Natural killer cell (primary cell): ENCODE results near the gene MCM7. TPM values are rescaled to one million over a fixed set of nuclear protein-coding genes. Genes with fewer than 3 reads are reported as not detected.

Experiments
- ATAC-seq, 3 donors: fragments of 150-1000 bp in 2 of 3; fragments of 200-7000 bp in 1 of 3; cut with Tn5 transposase; 1 replicate in 1 of 3; 2 replicates in 2 of 3; pipeline ENCODE4 v1.10.0; 2021; ENCODE audit warnings: mild to moderate bottlenecking in 2 of 3, moderate library complexity in 2 of 3
- DNase-seq, 2 donors: peaks; one replicate each; pipeline versions ENCODE4 v3.0.0 to v3.0.0-alpha.2; 2013 to 2021; ENCODE audit warnings: mixed read lengths in 1 of 2
- H3K27ac ChIP-seq: one replicate; pipeline ENCODE4 v1.5.1; 2013; ENCODE audit warnings: mild to moderate bottlenecking, low read length
- H3K27me3 ChIP-seq: one replicate; pipeline ENCODE4 v1.6.1; 2013; ENCODE audit warnings: low read length; ENCODE audit not compliant: control insufficient read depth, insufficient read depth
- H3K36me3 ChIP-seq: one replicate; pipeline ENCODE4 v1.6.1; 2013; ENCODE audit warnings: low read length; ENCODE audit not compliant: control insufficient read depth, insufficient read depth
- H3K4me1 ChIP-seq: one replicate; pipeline ENCODE4 v1.6.1; 2013; ENCODE audit warnings: low read length; ENCODE audit not compliant: control insufficient read depth, insufficient read depth
- H3K4me3 ChIP-seq: one replicate; pipeline ENCODE4 v1.5.1; 2013; ENCODE audit warnings: low read length
- H3K9me3 ChIP-seq: one replicate; pipeline ENCODE4 v1.6.1; 2013; ENCODE audit warnings: low read length; ENCODE audit not compliant: control insufficient read depth, insufficient read depth
- H3K27ac Mint-ChIP-seq, 2 donors: one replicate each; pipeline ENCODE4 v1.8.0; 2022; ENCODE audit warnings: mild to moderate bottlenecking in 2 of 2, mixed read lengths in 2 of 2, moderate library complexity in 1 of 2
- H3K27me3 Mint-ChIP-seq, 2 donors: one replicate each; pipeline ENCODE4 v1.8.0; 2022; ENCODE audit warnings: low read depth in 2 of 2, mixed read lengths in 2 of 2
- H3K36me3 Mint-ChIP-seq: one replicate; pipeline ENCODE4 v1.8.0; 2022; ENCODE audit warnings: mixed read lengths
- H3K4me1 Mint-ChIP-seq, 2 donors: one replicate each; pipeline ENCODE4 v1.8.0; 2022; ENCODE audit warnings: mixed read lengths in 2 of 2
- H3K4me3 Mint-ChIP-seq: one replicate; pipeline ENCODE4 v1.8.0; 2022; ENCODE audit warnings: mild to moderate bottlenecking, moderate library complexity, mixed read lengths
- H3K9me3 Mint-ChIP-seq, 2 donors: one replicate each; pipeline ENCODE4 v1.8.0; 2022; ENCODE audit warnings: mixed read lengths in 2 of 2
- WGBS: methylation state at CpG from one replicate; pipeline ENCODE4 v1.1.7; 2013; ENCODE audit warnings: missing lambda C conversion rate; ENCODE audit not compliant: insufficient coverage; 5-methylcytosine and 5-hydroxymethylcytosine counted together
- intact Hi-C: fragments of 100-400 bp; cut with micrococcal nuclease; formaldehyde crosslinking; loops from one replicate; pipeline ENCODE4 v1.14.2; 2022
- total RNA-seq, 4 donors: library from RNA; stranded (reverse); fragments of 120-200 nt in 1 of 4; gene quantifications; one replicate each; pipeline versions ENCODE4 v1.2.3 to v1.2.4, GENCODE V29; 2013 to 2022
- TF ChIP-seq, protein P1 (sequence below): fragments of 200-600 bp; IDR thresholded peaks from one replicate; pipeline ENCODE4 v1.8.0; 2022; ENCODE audit warnings: antibody characterized with exemption

MCM7 gene
- total RNA-seq, 3 donors from 2014 or later (not counting 1 experiment from before 2014, with no cell fraction given) = 112 to 214 (median 137) TPM

DNA sequence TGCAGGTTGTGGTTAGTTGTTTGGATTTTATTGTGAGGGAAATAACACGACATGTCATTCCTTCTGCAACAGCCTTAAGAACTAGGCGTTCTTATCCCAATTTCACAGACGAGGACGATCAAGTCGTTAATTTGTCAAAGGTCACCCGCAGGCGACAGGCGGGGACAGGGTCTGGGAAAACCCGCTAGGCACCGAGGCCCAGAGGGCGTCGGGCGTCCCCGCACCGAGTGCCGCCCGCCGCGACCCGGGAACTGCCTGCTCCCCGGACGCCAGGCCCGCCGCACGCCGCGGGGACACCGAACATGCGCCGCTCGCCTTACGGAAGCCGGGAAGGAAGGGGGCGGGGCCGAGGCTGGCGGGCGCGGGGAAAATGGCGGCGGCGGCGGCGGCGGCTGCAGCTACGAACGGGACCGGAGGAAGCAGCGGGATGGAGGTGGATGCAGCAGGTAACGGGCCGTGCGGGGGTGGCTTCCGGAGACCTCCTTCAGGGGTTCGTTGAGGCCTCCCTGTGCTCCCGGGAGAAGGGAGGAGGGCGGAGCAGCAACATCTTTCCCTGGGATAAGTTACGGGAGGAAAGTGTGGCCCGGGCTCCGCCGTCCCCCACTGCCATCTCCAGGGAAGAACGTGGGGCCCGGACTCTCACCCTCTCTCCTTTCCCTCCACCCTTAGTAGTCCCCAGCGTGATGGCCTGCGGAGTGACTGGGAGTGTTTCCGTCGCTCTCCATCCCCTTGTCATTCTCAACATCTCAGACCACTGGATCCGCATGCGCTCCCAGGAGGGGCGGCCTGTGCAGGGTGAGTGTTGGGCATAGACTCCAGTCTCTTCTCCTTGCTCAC, 12.4 kb downstream of the MCM7 start, which contains the start of gene COPS6:
TSS of gene COPS6 (plus strand) at position 349 of the 837 bp plus-strand sequence. CDS start at position 371, 22 bp downstream.
- under 1% methylated on average over 68 of the region's 68 CpGs for WGBS

GRCh38 chr7:100088095-100088620, 13.0 kb downstream of the MCM7 start:
- peak overlapping the region; percentile 79 to 88 for H3K27ac Mint-ChIP-seq
- ATAC-seq = peak in 2 of 3 donors; percentile 4 to 15
- TF ChIP-seq, protein P1, sequence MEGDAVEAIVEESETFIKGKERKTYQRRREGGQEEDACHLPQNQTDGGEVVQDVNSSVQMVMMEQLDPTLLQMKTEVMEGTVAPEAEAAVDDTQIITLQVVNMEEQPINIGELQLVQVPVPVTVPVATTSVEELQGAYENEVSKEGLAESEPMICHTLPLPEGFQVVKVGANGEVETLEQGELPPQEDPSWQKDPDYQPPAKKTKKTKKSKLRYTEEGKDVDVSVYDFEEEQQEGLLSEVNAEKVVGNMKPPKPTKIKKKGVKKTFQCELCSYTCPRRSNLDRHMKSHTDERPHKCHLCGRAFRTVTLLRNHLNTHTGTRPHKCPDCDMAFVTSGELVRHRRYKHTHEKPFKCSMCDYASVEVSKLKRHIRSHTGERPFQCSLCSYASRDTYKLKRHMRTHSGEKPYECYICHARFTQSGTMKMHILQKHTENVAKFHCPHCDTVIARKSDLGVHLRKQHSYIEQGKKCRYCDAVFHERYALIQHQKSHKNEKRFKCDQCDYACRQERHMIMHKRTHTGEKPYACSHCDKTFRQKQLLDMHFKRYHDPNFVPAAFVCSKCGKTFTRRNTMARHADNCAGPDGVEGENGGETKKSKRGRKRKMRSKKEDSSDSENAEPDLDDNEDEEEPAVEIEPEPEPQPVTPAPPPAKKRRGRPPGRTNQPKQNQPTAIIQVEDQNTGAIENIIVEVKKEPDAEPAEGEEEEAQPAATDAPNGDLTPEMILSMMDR = no peak

More for the DNA sequence above, 12.4 kb downstream of the MCM7 start, which contains the start of gene COPS6:
- Mint-ChIP-seq H3K4me1 (peaks cover 9 to 28% of the 10 kb centered on the region in 2 donors), H3K4me3 (peak within 1 kb of the TSS; percentile 86), H3K9me3 (no peaks in the 10 kb centered on the region), H3K36me3 (peaks cover 8% of the 10 kb centered on the region), H3K27me3 (no peaks in the 10 kb centered on the region), H3K27ac (peak within 1 kb of the TSS; percentile 79 to 88)
- Histone ChIP-seq H3K27me3 (no peaks in the 10 kb centered on the region), H3K27ac (peak within 1 kb of the TSS; percentile 84), H3K4me3 (peak within 1 kb of the TSS; percentile 95), H3K9me3 (no peaks in the 10 kb centered on the region), H3K4me1 (peaks cover 14% of the 10 kb centered on the region), H3K36me3 (peaks cover 30% of the 10 kb centered on the region)
- TF ChIP-seq, protein P1 = no peak
- DNase-seq (peak; percentile 89 to 91), ATAC-seq (peak; percentile 78 to 91 (median 89))
- intact Hi-C loops = no loop called here

DNA sequence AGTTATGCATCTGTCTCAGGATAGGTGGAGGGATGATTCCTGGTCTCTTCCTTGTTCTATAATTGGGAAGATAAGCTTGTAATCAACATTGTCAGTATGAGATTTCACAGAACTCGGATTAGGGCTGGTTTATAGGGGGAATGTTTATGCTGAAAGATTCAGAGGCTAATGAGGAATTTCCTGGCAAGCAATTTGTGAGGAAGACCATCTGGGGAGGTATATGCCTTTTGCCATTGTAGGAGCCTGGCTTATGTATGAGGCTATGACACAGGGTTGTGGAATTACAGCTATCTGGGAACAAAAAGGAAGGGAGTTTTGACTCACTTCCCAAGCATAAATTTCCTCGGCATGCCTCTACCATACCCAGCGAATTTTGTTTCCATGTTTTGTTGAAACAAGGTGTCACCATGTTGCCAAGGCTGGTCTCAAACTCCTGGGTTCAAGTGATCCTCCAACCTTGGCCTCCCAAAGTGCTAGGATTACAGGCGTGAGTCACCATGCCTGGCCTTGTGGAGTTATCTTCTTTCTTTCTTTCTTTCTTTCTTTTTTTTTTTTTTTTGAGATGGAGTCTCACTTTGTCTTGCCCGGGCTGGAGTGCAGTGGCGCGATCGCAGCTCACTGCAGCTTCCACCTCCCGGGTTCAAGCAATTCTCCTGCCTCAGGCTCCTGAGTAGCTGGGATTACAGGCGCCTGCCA, 14.0 kb downstream of the MCM7 start:
- peaks cover 14% of the 10 kb centered on the region for H3K36me3 ChIP-seq
- no peak overlapping the region for H3K4me3 ChIP-seq
- intact Hi-C loops = no loop called here
- H3K9me3 ChIP-seq = no peaks in the 10 kb centered on the region
- Mint-ChIP-seq H3K36me3 (peaks cover 5% of the 10 kb centered on the region), H3K4me3 (peak overlapping the region; percentile 70), H3K27ac (peak overlapping the region; percentile 79 to 88), H3K4me1 (peaks cover 17 to 29% of the 10 kb centered on the region in 2 donors), H3K27me3 (no peaks in the 10 kb centered on the region), H3K9me3 (no peaks in the 10 kb centered on the region)
- TF ChIP-seq, protein P1 = no peak
- no peaks in the 10 kb centered on the region for H3K27me3 ChIP-seq
- no peak overlapping the region for H3K27ac ChIP-seq
- WGBS = 99% methylated on average over 10 of the region's 10 CpGs
- ATAC-seq = no peak
- peaks cover 21% of the 10 kb centered on the region for H3K4me1 ChIP-seq
- no peak for DNase-seq

More at GRCh38 chr7:100088095-100088620, 13.0 kb downstream of the MCM7 start:
- H3K9me3 ChIP-seq = no peaks in the 10 kb centered on the region
- Mint-ChIP-seq H3K4me3 (peak overlapping the region; percentile 86), H3K36me3 (peaks cover 8% of the 10 kb centered on the region), H3K9me3 (no peaks in the 10 kb centered on the region), H3K27me3 (no peaks in the 10 kb centered on the region), H3K4me1 (peaks cover 9 to 23% of the 10 kb centered on the region in 2 donors)
- WGBS = 89% methylated on average over 9 of the region's 11 CpGs
- peak overlapping the region; percentile 95 for H3K4me3 ChIP-seq
- H3K36me3 ChIP-seq = peaks cover 23% of the 10 kb centered on the region
- H3K27me3 ChIP-seq = no peaks in the 10 kb centered on the region
- H3K4me1 ChIP-seq = peaks cover 14% of the 10 kb centered on the region
- peak overlapping the region; percentile 84 for H3K27ac ChIP-seq
- DNase-seq = no peak
- intact Hi-C loops = no loop called here
